PC-9 (cell line): ENCODE results near the gene OR12D1. TPM values are rescaled to one million over a fixed set of nuclear protein-coding genes. Genes with fewer than 3 reads are reported as not detected.

Source experiments
- BruUV-seq: library from RNA; stranded (reverse); fragments of 400-500 nt; replicated peaks from 2 replicates; lab custom pipeline; 2021; lab: Mats Ljungman, UMichigan
- CTCF ChIA-PET: fragments of 300-600 bp; sonication (Branson Sonifier 250); formaldehyde crosslinking; loops from one replicate; lab custom pipeline; 2022; ENCODE audit warnings: antibody characterized with exemption; lab: Charles Lee
- POLR2A ChIA-PET: fragments of 300-600 bp; sonication (Branson Sonifier 250); formaldehyde crosslinking; loops from one replicate; lab custom pipeline; 2022; ENCODE audit warnings: antibody characterized with exemption; ENCODE audit not compliant: unreplicated experiment; lab: Charles Lee
- DNase-seq, 2 experiments: peaks; one replicate each; pipeline versions ENCODE4 v3.0.0 to v3.0.0-alpha.2; 2015 to 2022; ENCODE audit warnings: mixed read lengths in 1 of 2
- H2AFZ ChIP-seq: fragments of 200-600 bp; sonication (generic); 2 replicates; pipeline ENCODE4 v1.8.1; 2017; ENCODE audit warnings: antibody characterized with exemption
- H3F3A ChIP-seq: fragments of 200-600 bp; sonication (generic); 2 replicates; pipeline ENCODE4 v1.8.1; 2017; ENCODE audit warnings: antibody characterized with exemption, mild to moderate bottlenecking, low read depth; ENCODE audit not compliant: insufficient read depth
- H3K27ac ChIP-seq: fragments of 200-600 bp; sonication (generic); 2 replicates; pipeline ENCODE4 v1.6.1; 2016; ENCODE audit warnings: mixed run types
- H3K27me3 ChIP-seq: fragments of 200-600 bp; sonication (generic); 2 replicates; pipeline ENCODE4 v1.6.1; 2016; ENCODE audit warnings: low read depth, mixed run types; ENCODE audit not compliant: insufficient read depth
- H3K36me3 ChIP-seq: fragments of 200-600 bp; sonication (generic); 2 replicates; pipeline ENCODE4 v1.6.1; 2016; ENCODE audit warnings: low read depth, mixed run types
- H3K4me1 ChIP-seq: fragments of 200-600 bp; sonication (generic); replicated peaks from 2 replicates; pipeline ENCODE4 v1.6.1; 2016; ENCODE audit warnings: mixed run types; ENCODE audit not compliant: insufficient read depth
- H3K4me2 ChIP-seq: fragments of 200-600 bp; sonication (generic); 2 replicates; pipeline ENCODE4 v1.6.1; 2017; ENCODE audit warnings: mixed run types
- H3K4me3 ChIP-seq: fragments of 200-600 bp; sonication (generic); 2 replicates; pipeline ENCODE4 v1.6.1; 2016; ENCODE audit warnings: mixed run types
- H3K79me2 ChIP-seq: fragments of 200-600 bp; sonication (generic); 2 replicates; pipeline ENCODE4 v1.6.1; 2017; ENCODE audit warnings: low read depth, mixed run types
- H3K9me2 ChIP-seq: fragments of 200-600 bp; sonication (generic); 2 replicates; pipeline ENCODE4 v1.8.1; 2017; ENCODE audit warnings: mild to moderate bottlenecking; ENCODE audit not compliant: insufficient read depth
- H3K9me3 ChIP-seq: fragments of 200-600 bp; sonication (generic); 2 replicates; pipeline ENCODE4 v1.8.1; 2016; ENCODE audit warnings: low read depth; ENCODE audit not compliant: insufficient read depth
- H4K20me1 ChIP-seq: fragments of 200-600 bp; sonication (generic); 2 replicates; pipeline ENCODE4 v1.8.1; 2017; ENCODE audit not compliant: insufficient read depth
- EZH2 ChIP-seq: fragments of 200-600 bp; sonication (generic); IDR thresholded peaks from 2 replicates; pipeline ENCODE4 v1.8.0; 2017; ENCODE audit warnings: antibody characterized with exemption, low read depth
- intact Hi-C: fragments of 100-400 bp; cut with micrococcal nuclease; formaldehyde crosslinking; loops from one replicate; pipeline ENCODE4 v1.10.0; 2022; ENCODE audit not compliant: unreplicated experiment
- total RNA-seq: library from RNA; stranded (reverse); gene quantifications from 2 replicates; pipeline ENCODE4 v1.2.3, GENCODE V29; 2021
- TF ChIP-seq, protein P1 (sequence below): fragments of 200-600 bp; sonication (generic); conservative IDR thresholded peaks from 2 replicates; pipeline ENCODE4 v1.6.1; 2017; ENCODE audit warnings: mixed run types, antibody characterized with exemption, mild to moderate bottlenecking, moderate library complexity

OR12D1 gene
- total RNA-seq, 1 experiment from 2014 or later = not detected

DNA sequence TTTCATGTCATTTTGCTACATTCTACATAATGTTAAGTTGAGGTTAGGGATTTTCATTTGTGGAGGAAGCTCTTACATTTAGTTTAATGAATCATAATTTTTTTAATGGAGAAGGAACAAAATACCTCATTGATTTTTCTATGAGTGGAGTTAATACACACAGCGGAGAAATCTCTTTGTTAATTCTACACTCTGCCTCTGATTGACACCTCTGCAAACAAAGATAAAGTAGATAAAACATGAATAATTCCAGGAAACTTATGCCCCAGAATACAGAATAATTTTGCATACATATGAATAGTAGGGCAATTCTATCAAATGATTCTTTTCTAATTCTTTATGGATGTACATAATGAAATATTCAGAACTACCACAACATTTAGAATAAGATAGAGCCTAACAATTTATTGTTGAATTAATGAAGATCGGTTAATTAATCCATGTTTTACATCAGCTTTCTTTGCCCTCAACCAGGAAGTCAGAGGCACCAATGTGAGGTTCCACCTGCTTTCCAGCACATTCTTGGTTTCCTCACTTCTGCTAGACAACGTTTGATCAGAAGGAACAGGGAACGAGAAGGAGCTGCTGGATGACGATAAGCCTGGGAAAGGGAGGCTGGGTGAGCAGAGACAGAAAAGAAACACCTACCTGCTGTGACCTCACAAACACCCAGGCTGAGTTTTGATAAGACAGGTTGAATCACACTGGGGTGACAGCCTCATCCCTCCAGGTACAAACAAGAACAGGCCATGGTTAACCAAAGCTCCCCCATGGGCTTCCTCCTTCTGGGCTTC, 46.5 kb downstream of the OR12D1 start:
- no peak for DNase-seq
- no TSS peak for BruUV-seq

DNA sequence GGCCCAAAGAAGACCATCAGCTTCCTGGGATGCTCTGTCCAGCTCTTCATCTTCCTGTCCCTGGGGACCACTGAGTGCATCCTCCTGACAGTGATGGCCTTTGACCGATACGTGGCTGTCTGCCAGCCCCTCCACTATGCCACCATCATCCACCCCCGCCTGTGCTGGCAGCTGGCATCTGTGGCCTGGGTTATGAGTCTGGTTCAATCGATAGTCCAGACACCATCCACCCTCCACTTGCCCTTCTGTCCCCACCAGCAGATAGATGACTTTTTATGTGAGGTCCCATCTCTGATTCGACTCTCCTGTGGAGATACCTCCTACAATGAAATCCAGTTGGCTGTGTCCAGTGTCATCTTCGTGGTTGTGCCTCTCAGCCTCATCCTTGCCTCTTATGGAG, 47.3 kb downstream of the OR12D1 start:
- no peak for DNase-seq
- Histone ChIP-seq H3K9me3 (no peaks in the 10 kb centered on the region; the same call in 1 of the 2 replicates), H3K27me3 (peaks cover 9% of the 10 kb centered on the region; the same call in 1 of the 2 replicates), H3K36me3 (no peaks in the 10 kb centered on the region), H2AFZ (no peak overlapping the region), H3F3A (no peaks in the 10 kb centered on the region), H3K79me2 (no peaks in the 10 kb centered on the region), H3K9me2 (no peaks in the 10 kb centered on the region), H3K4me1 (no peaks in the 10 kb centered on the region), H3K4me3 (no peak overlapping the region), H4K20me1 (no peaks in the 10 kb centered on the region), H3K4me2 (no peak overlapping the region), H3K27ac (no peak overlapping the region)
- no TSS peak for BruUV-seq
- intact Hi-C loops = no loop called here
- TF ChIP-seq, protein P1, sequence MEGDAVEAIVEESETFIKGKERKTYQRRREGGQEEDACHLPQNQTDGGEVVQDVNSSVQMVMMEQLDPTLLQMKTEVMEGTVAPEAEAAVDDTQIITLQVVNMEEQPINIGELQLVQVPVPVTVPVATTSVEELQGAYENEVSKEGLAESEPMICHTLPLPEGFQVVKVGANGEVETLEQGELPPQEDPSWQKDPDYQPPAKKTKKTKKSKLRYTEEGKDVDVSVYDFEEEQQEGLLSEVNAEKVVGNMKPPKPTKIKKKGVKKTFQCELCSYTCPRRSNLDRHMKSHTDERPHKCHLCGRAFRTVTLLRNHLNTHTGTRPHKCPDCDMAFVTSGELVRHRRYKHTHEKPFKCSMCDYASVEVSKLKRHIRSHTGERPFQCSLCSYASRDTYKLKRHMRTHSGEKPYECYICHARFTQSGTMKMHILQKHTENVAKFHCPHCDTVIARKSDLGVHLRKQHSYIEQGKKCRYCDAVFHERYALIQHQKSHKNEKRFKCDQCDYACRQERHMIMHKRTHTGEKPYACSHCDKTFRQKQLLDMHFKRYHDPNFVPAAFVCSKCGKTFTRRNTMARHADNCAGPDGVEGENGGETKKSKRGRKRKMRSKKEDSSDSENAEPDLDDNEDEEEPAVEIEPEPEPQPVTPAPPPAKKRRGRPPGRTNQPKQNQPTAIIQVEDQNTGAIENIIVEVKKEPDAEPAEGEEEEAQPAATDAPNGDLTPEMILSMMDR = no peak
- no peak for TF ChIP-seq EZH2
- POLR2A ChIA-PET = no interaction called here
- CTCF ChIA-PET = no interaction called here

More for the DNA sequence above, 46.5 kb downstream of the OR12D1 start:
- Histone ChIP-seq H4K20me1 (no peaks in the 10 kb centered on the region), H3K36me3 (no peaks in the 10 kb centered on the region), H3K4me2 (no peak overlapping the region), H3K79me2 (no peaks in the 10 kb centered on the region), H3K9me3 (no peaks in the 10 kb centered on the region; the same call in 1 of the 2 replicates), H3K27me3 (peaks cover 9% of the 10 kb centered on the region; the same call in 1 of the 2 replicates), H3K27ac (no peak overlapping the region), H3K4me3 (no peak overlapping the region), H2AFZ (no peak overlapping the region), H3K4me1 (no peaks in the 10 kb centered on the region), H3K9me2 (no peaks in the 10 kb centered on the region), H3F3A (no peaks in the 10 kb centered on the region)
- TF ChIP-seq, protein P1 = no peak
- TF ChIP-seq EZH2 = no peak
- POLR2A ChIA-PET = no interaction called here
- CTCF ChIA-PET = no interaction called here
- intact Hi-C loops = no loop called here

DNA sequence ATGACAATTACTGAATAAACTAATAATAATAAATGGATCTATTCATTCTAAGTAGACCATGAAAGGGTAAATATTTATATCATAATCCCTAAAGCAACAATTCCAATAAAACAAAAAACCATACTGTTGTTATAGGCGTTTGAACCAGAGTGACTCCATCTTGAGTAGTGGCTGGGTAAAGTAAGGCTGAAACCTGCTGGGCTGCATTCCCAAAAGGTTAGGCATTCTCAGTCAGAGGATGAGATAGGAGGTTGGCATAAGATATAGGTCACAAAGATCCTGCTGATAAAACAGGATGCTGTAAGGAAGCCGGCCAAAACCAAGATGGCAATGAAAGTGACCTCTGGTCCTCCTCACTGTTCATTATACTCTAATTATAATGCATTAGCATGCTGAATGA, 50.6 kb downstream of the OR12D1 start:
- DNase-seq = peak; percentile 16 to 50
- Histone ChIP-seq H3K36me3 (no peaks in the 10 kb centered on the region), H3F3A (no peaks in the 10 kb centered on the region), H4K20me1 (no peaks in the 10 kb centered on the region), H3K4me1 (no peaks in the 10 kb centered on the region), H3K4me3 (no peak overlapping the region), H3K27ac (no peak overlapping the region), H3K79me2 (no peaks in the 10 kb centered on the region), H3K9me3 (no peaks in the 10 kb centered on the region), H3K4me2 (no peak overlapping the region), H2AFZ (no peak overlapping the region), H3K27me3 (no peaks in the 10 kb centered on the region; the same call in 1 of the 2 replicates), H3K9me2 (no peaks in the 10 kb centered on the region)
- intact Hi-C loops = no loop called here
- TF ChIP-seq, protein P1 = no peak
- TF ChIP-seq EZH2 = no peak
- BruUV-seq = no TSS peak
- ChIA-PET CTCF (no interaction called here), POLR2A (no interaction called here)
